Epithelial cell of esophagus (primary cell): Measurements from ENCODE around the gene TMEM178B.
A peak's percentile ranks its signal among the peaks of the same experiment; 100 is the strongest.

ENCODE experiments used
- DNase-seq: peaks from one replicate; pipeline ENCODE4 v3.0.0; 2010; ENCODE audit warnings: low read depth
- H3K4me3 ChIP-seq: 2 replicates; pipeline ENCODE4 v1.5.1; 2011; ENCODE audit warnings: mild to moderate bottlenecking, low read length, control low read depth
- TF ChIP-seq, protein P1 (sequence below): IDR thresholded peaks from 2 replicates; pipeline ENCODE4 v1.5.1; 2011; ENCODE audit warnings: low read depth, mild to moderate bottlenecking, low read length, control low read depth, inconsistent platforms; ENCODE audit not compliant: insufficient read depth; ENCODE audit errors: missing control alignments

The TMEM178B gene

DNA sequence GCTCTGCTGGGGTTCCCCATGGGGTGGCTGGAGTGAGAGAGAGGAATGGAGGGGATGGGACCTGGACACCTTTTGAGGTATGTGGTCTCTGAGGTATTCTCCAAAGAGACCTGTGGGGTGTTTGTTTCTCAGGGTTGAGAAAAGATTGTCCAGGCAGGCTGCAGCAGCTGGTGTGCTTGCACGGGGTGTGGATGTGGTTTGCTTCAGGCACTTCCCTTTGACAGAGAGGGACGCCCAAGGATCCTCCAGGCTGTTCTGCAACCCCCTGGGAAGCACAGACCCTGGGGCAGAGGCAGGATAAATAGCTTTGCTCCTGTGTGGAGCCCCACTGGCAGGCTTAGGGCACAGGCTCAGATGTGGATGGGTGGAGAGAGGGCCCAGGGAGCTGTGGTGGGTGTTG lies 362.3 kb downstream of the TMEM178B start:
- TF ChIP-seq, protein P1, sequence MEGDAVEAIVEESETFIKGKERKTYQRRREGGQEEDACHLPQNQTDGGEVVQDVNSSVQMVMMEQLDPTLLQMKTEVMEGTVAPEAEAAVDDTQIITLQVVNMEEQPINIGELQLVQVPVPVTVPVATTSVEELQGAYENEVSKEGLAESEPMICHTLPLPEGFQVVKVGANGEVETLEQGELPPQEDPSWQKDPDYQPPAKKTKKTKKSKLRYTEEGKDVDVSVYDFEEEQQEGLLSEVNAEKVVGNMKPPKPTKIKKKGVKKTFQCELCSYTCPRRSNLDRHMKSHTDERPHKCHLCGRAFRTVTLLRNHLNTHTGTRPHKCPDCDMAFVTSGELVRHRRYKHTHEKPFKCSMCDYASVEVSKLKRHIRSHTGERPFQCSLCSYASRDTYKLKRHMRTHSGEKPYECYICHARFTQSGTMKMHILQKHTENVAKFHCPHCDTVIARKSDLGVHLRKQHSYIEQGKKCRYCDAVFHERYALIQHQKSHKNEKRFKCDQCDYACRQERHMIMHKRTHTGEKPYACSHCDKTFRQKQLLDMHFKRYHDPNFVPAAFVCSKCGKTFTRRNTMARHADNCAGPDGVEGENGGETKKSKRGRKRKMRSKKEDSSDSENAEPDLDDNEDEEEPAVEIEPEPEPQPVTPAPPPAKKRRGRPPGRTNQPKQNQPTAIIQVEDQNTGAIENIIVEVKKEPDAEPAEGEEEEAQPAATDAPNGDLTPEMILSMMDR, result no peak
- H3K4me3 ChIP-seq, result no peak overlapping the region
- no peak for DNase-seq

DNA sequence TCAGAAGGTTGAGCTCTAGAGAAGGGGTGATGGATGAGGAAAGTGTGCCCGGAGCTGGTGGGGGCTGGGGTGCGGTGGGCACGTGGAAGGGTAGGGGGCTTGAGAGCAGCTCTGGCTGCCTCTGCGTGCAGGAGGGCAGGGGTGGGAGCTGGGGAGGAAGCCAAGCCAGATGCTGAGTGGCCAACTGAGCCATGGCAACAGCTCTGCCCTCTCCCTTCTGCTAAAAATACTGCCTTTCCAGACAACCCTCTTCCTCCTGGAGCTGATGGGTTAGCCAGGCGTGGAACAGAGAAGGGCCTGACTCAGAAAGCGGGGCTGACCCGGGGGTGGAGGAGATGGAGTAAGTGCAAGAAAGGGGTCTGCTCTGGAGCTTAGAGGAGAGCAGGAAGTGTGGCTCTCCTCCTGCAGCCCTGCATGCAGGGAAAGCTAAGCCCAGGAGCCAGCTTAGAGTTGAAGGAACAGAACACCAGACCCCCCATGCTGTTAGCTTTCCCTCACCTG lies 362.8 kb downstream of the TMEM178B start:
- H3K4me3 ChIP-seq, result no peak overlapping the region
- no peak for DNase-seq
- TF ChIP-seq, protein P1, result no peak

DNA sequence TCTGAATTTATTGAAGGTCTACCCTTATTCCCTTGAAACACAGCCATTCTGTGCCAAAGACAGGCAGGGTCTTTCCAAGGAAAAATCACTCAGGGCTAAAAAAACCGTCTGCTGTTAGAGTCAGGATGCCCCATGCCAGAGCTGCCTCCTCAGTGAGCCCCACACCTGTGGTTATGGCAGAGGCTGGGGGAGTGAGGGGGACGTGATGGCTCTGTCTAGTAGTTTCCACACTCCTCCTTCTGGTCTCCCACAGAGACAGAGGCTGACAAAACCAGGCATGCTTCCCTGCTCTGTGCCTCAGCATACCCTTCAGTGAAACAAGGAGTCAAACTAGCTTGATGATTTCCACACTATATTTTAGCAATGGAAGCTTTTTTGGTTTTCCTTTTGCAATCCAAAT lies 365.3 kb downstream of the TMEM178B start:
- no peak for DNase-seq
- TF ChIP-seq, protein P1, result no peak
- no peak overlapping the region for H3K4me3 ChIP-seq

DNA sequence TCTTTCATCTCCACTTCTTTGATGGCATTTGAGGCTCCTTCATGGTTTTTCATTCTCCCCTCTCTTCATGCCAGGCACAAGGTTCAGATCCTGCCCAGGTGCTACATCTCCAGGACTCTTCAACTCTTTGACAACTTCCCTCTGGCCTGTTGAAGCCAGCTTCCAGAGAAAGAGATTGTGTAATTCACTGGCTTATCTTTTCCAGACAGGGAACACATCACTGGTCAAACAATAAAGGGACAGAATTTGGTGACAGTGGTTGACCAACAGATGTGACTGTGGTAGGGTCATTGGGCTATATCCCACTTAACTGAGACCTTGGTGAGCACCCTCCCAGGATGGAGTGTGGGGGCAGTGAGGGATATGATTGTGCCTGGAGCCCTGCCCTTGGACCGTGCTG lies 365.9 kb downstream of the TMEM178B start:
- no peak for DNase-seq
- TF ChIP-seq, protein P1, result no peak
- H3K4me3 ChIP-seq, result no peak overlapping the region

DNA sequence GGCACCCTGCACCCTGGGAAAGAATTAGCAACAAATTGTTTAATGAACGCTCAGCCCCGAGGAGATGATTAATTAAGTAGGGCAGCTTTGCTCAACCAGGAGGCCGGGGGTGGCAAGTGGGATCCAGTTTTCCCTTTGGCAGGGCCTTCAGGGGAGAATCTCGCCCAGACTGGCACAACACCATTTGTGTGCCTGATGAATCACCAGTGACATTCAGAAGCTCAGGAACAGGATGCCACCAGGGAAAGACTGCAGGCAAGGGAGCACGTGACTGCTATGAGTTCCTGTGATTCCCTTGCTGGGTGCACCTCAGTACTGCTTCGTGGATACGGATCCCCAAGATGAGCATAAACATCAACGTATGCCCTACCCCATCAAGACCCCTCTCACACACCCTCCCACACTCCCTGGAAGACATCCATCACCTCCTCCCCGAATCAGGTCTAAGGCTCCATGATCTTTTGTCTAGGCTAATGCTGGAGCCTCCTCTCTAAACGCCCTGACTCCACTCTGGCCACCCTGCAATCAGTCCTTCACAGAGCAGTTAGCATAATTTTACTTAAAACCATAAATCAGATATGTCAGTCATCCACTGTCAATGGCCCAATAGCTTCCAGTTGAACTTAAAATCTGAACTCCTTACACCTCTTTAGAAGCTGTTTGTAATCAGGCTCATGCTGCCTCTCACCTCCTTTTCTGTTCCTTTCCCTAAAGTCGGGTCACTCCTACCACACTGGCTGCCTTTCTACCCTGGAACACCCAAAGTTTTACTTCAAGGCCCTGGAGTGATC lies 368.2 kb downstream of the TMEM178B start:
- H3K4me3 ChIP-seq, result no peak overlapping the region
- TF ChIP-seq, protein P1, result no peak
- peak; percentile 15 for DNase-seq

DNA sequence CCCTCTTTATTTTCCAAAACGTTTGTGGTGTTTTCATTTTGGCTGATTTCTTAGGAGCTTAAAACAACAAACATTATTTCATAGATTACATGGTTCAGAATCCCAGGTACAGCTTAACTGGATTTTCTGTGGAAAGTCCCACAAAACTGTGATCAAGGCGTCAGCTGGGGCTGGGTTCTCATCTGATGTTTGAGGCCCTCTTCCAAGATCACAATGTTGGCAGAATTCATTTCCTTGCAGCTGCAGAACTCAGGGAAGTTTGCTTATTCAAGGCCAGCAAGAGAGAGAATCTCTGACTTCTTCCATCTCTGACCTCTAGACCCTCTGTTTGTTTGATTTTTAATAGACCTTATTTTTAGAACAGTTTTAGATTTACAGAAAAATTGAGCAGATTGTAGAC lies 368.9 kb downstream of the TMEM178B start:
- TF ChIP-seq, protein P1, result no peak
- no peak for DNase-seq
- no peak overlapping the region for H3K4me3 ChIP-seq

DNA sequence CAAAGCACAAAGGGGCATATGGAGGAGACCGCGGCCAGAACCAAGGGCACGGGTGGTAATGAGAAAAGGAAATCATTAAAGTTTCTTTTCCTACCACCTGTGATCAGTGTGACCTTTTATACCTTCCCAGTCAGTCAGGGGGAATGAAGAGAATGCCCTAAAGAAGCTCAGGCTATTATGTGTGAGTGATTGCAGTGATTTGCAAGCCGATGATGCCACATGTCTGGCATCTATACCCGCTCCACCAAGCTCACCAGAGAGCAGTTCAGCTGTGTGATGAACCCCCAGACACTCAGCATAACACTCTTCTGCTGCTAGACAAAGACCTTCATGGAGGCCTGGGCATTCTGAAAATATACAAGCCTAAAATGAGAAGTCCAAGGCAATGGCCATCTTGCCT lies 371.1 kb downstream of the TMEM178B start:
- no peak overlapping the region for H3K4me3 ChIP-seq
- TF ChIP-seq, protein P1, result no peak

More for the DNA sequence above, 371.1 kb downstream of the TMEM178B start:
- no peak for DNase-seq
